Nephron progenitor cell (in vitro differentiated cells): ENCODE results near the gene TRIM40.

Source experiments
- DNase-seq: peaks from one replicate; pipeline ENCODE4 v3.0.0; 2021
- H3K27ac Mint-ChIP-seq: 2 replicates; pipeline ENCODE4 v1.8.0; 2021; ENCODE audit warnings: mild to moderate bottlenecking, moderate library complexity, mixed read lengths
- H3K27me3 Mint-ChIP-seq: 2 replicates; pipeline ENCODE4 v1.8.0; 2021; ENCODE audit warnings: mild to moderate bottlenecking, low read depth, mixed read lengths; ENCODE audit not compliant: poor library complexity
- H3K36me3 Mint-ChIP-seq: 2 replicates; pipeline ENCODE4 v1.8.0; 2021; ENCODE audit warnings: low read depth, mixed read lengths
- H3K4me1 Mint-ChIP-seq: 2 replicates; pipeline ENCODE4 v1.8.0; 2021; ENCODE audit warnings: mixed read lengths
- H3K4me3 Mint-ChIP-seq: 2 replicates; pipeline ENCODE4 v1.8.0; 2021; ENCODE audit warnings: mild to moderate bottlenecking, moderate library complexity, mixed read lengths
- H3K9me3 Mint-ChIP-seq: 2 replicates; pipeline ENCODE4 v1.8.0; 2021; ENCODE audit warnings: mild to moderate bottlenecking, moderate library complexity, mixed read lengths
- TF ChIP-seq, protein P1 (sequence below): fragments of 200-600 bp; sonication (generic); IDR thresholded peaks from 2 replicates; pipeline ENCODE4 v1.5.0; 2021; ENCODE audit warnings: antibody characterized with exemption

The TRIM40 gene

DNA sequence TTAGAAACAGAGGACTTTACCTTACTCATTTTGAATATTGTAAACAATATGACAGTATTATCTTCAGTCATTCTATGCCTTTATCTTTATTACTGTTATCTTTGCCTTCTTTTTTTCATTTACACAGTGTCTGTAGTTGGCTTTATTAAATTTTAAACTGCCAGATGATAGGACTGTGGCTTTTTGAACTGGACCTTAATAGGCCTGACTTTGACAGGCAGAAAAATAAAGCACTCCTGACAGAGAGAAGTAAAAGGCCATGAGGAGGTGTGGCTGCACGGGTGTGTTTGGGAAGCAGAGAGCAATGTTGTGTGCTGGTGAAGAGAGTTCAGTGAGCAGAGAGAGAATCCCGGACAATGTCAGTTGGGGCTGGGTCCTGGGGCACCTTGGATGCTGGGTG is 7.8 kb downstream of the TRIM40 start:
- H3K9me3 Mint-ChIP-seq, result no peaks in the 10 kb centered on the region
- H3K4me1 Mint-ChIP-seq, result no peaks in the 10 kb centered on the region
- peaks cover 48% of the 10 kb centered on the region for H3K27me3 Mint-ChIP-seq
- no peak overlapping the region for H3K27ac Mint-ChIP-seq
- H3K4me3 Mint-ChIP-seq, result no peak overlapping the region
- no peaks in the 10 kb centered on the region for H3K36me3 Mint-ChIP-seq
- no peak for DNase-seq
- TF ChIP-seq, protein P1, sequence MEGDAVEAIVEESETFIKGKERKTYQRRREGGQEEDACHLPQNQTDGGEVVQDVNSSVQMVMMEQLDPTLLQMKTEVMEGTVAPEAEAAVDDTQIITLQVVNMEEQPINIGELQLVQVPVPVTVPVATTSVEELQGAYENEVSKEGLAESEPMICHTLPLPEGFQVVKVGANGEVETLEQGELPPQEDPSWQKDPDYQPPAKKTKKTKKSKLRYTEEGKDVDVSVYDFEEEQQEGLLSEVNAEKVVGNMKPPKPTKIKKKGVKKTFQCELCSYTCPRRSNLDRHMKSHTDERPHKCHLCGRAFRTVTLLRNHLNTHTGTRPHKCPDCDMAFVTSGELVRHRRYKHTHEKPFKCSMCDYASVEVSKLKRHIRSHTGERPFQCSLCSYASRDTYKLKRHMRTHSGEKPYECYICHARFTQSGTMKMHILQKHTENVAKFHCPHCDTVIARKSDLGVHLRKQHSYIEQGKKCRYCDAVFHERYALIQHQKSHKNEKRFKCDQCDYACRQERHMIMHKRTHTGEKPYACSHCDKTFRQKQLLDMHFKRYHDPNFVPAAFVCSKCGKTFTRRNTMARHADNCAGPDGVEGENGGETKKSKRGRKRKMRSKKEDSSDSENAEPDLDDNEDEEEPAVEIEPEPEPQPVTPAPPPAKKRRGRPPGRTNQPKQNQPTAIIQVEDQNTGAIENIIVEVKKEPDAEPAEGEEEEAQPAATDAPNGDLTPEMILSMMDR, result no peak

DNA sequence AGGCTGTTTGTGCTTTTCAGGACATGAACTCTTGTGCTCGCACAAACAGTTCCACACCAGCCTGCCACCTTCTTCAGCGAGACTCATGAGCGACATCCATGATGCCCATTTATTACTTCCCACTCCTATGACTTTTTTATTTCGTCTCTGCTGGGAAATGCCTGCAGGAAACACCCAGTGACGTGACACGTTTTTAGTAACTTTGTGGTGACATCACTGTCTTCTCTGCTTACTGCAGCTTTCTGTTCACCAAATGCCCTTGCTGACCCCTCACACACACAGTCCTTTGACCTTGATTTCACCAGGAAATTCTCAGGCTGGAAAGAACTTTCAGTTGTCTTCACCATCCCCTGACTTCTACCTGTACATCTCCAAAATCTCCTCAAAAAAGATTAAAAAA is 8.9 kb downstream of the TRIM40 start:
- H3K36me3 Mint-ChIP-seq, result no peaks in the 10 kb centered on the region
- DNase-seq, result no peak
- no peak overlapping the region for H3K4me3 Mint-ChIP-seq
- H3K27ac Mint-ChIP-seq, result no peak overlapping the region
- H3K9me3 Mint-ChIP-seq, result no peaks in the 10 kb centered on the region
- TF ChIP-seq, protein P1, result no peak
- H3K4me1 Mint-ChIP-seq, result no peaks in the 10 kb centered on the region
- H3K27me3 Mint-ChIP-seq, result peaks cover 41% of the 10 kb centered on the region

DNA sequence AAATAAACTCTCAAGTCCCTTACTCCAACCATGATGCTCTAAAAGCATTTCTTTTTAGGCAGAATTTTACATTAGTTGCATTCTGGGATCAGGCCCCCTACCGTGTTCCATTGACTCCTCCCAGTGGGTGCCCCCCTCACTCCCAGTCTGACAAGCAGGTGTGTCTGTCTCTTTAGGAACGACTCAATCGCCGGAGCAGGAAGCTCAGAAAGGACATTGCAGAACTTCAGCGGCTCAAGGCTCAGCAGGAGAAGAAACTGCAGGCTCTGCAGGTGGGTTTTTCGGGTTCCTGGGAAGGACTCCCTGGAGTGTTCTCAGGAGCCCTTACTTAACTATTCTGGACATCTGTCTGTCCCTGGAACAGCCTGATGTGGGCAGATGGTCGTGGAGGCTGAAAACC is 9.9 kb downstream of the TRIM40 start:
- H3K4me1 Mint-ChIP-seq, result no peaks in the 10 kb centered on the region
- no peak overlapping the region for H3K4me3 Mint-ChIP-seq
- peaks cover 37% of the 10 kb centered on the region for H3K27me3 Mint-ChIP-seq
- H3K27ac Mint-ChIP-seq, result no peak overlapping the region
- H3K9me3 Mint-ChIP-seq, result no peaks in the 10 kb centered on the region
- TF ChIP-seq, protein P1, result no peak
- no peaks in the 10 kb centered on the region for H3K36me3 Mint-ChIP-seq
- no peak for DNase-seq

DNA sequence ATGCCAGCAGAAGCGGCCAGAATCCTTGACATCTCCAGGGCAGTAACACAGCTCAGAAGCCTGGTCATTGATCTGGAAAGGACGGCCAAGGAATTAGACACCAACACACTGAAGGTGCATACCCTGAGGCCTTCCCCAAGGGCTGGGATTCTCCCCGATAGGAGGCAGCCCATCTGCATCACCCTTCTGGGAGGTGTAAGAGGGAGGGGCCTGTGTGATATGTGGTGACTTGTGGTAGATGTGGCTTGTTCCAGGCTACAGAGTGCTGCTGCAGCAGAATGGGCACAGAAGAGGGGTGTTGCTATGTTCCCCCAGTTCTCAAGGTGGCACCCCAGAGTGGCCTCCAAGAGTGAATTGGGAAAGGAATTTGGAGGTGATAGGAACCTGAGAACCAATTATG is 11.2 kb downstream of the TRIM40 start:
- Mint-ChIP-seq H3K9me3 (no peaks in the 10 kb centered on the region), H3K4me1 (no peaks in the 10 kb centered on the region), H3K36me3 (no peaks in the 10 kb centered on the region), H3K4me3 (no peak overlapping the region), H3K27ac (no peak overlapping the region), H3K27me3 (peaks cover 31% of the 10 kb centered on the region)
- TF ChIP-seq, protein P1, result no peak
- no peak for DNase-seq

DNA sequence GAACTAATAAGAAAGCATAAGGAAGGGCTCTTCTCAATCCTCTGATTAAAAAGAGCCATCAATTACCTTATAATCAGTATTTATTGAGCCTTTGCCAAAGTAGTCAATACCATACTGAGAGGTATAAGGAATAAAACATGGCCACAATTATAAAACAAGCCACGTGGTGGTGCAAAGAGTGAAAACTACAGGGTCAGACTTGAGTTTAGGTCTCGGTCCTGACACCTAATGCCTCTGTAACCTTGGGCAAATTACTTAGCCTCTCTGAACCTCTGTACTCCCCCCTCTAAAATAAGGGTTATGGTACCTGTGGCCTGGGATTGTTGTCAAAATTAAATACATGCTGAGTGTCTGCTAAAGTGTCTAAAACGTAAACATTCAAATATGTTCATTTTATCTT is 13.3 kb downstream of the TRIM40 start:
- H3K4me3 Mint-ChIP-seq, result no peak overlapping the region
- H3K27ac Mint-ChIP-seq, result no peak overlapping the region
- peaks cover 28% of the 10 kb centered on the region for H3K27me3 Mint-ChIP-seq
- DNase-seq, result no peak
- no peaks in the 10 kb centered on the region for H3K9me3 Mint-ChIP-seq
- TF ChIP-seq, protein P1, result no peak
- H3K4me1 Mint-ChIP-seq, result no peaks in the 10 kb centered on the region
- H3K36me3 Mint-ChIP-seq, result no peaks in the 10 kb centered on the region

DNA sequence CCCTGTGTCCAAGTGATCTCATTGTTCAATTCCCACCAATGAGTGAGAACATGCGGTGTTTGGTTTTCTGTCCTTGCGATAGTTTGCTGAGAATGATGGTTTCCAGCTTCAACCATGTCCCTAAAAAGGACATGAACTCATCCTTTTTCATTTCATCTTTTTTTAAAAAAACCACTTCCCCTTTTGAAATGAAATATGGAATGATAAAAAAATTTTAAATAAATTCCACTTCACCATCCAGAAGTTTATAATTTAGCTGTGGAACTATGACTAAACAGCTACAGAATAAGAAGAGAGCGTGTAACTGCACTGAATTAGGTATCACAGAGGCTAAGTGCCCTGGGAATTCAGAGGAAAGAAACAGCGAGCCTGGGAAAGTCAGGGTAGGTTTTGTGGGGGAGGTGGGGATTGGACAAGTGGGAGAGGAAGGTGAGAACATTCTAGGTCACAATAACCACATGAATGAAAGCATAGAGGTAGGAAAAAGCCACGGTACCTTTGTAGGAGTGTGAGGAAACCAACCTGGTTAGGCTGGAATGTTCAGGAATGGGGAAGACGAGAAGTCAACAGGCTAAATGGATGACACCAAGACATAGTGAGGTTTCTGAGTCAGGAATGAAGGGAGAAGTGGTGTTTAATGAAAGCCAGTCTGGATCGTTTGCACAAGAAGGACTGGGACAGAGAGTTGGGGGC is 14.1 kb downstream of the TRIM40 start:
- TF ChIP-seq, protein P1, result no peak
- Mint-ChIP-seq H3K9me3 (no peaks in the 10 kb centered on the region), H3K27ac (no peak overlapping the region), H3K4me1 (no peaks in the 10 kb centered on the region), H3K36me3 (no peaks in the 10 kb centered on the region), H3K27me3 (peaks cover 31% of the 10 kb centered on the region), H3K4me3 (no peak overlapping the region)
- DNase-seq, result no peak
